SK-N-SH (cell line): ENCODE data around the gene CDH23. TPM values are rescaled to one million over a fixed set of nuclear protein-coding genes. Genes with fewer than 3 reads are reported as not detected.

Experiments used
- CTCF ChIA-PET: fragments of 300-600, 350-600 bp; formaldehyde crosslinking; extraction: SDS; loops from one replicate; lab custom pipeline; 2021; lab: Yijun Ruan, JAX
- POLR2A ChIA-PET: fragments of 350-600 bp; sonication (Branson Sonifier 250); formaldehyde crosslinking; extraction: SDS; loops from one replicate; lab custom pipeline; 2020; ENCODE audit warnings: antibody characterized with exemption, inconsistent platforms; lab: Yijun Ruan, JAX
- DNase-seq: peaks from one replicate; pipeline ENCODE4 v3.0.0; 2012
- H2AFZ ChIP-seq: fragments of 200-600 bp; sonication (generic); 2 replicates; pipeline ENCODE4 v1.8.1; 2016; ENCODE audit warnings: antibody characterized with exemption, mild to moderate bottlenecking, low read depth
- H3F3A ChIP-seq: fragments of 200-600 bp; sonication (generic); replicated peaks from 2 replicates; pipeline ENCODE3; 2016; ENCODE audit warnings: antibody characterized with exemption, mild to moderate bottlenecking; ENCODE audit not compliant: insufficient read depth
- H3K27ac ChIP-seq, 2 experiments: fragments of 200-500 bp in 1 of 2; fragments of 200-600 bp in 1 of 2; sonication (Bioruptor generic) in 1 of 2; sonication (generic), shearing (Covaris generic) in 1 of 2; 2 replicates each; pipeline versions ENCODE4 v1.5.1 to v1.6.1; 2014 to 2016; ENCODE audit warnings: low read depth in 2 of 2, inconsistent platforms in 1 of 2, low read length in 1 of 2, mild to moderate bottlenecking in 1 of 2, mixed read lengths in 1 of 2
- H3K27me3 ChIP-seq: fragments of 200-600 bp; sonication (generic), shearing (Covaris generic); 2 replicates; pipeline ENCODE4 v1.6.1; 2016; ENCODE audit warnings: mixed run types; ENCODE audit not compliant: insufficient read depth
- H3K36me3 ChIP-seq, 2 experiments: fragments of 200-500 bp in 1 of 2; fragments of 200-600 bp in 1 of 2; sonication (Bioruptor generic) in 1 of 2; sonication (generic) in 1 of 2; replicated peaks in 1 of 2; 2 replicates each; pipeline versions ENCODE3 to v1.5.1; 2014 to 2016; ENCODE audit warnings: low read length in 1 of 2, mild to moderate bottlenecking in 1 of 2; ENCODE audit not compliant: insufficient read depth in 2 of 2, control insufficient read depth in 1 of 2
- H3K4me1 ChIP-seq, 2 experiments: fragments of 200-500 bp in 1 of 2; fragments of 200-600 bp in 1 of 2; sonication (Bioruptor generic) in 1 of 2; sonication (generic), shearing (Covaris generic) in 1 of 2; 2 replicates each; pipeline versions ENCODE4 v1.5.1 to v1.6.1; 2014 to 2016; ENCODE audit warnings: low read depth in 1 of 2, low read length in 1 of 2, mixed run types in 1 of 2; ENCODE audit not compliant: insufficient read depth in 2 of 2, control insufficient read depth in 1 of 2
- H3K4me2 ChIP-seq: fragments of 200-600 bp; sonication (generic), shearing (Covaris generic); 2 replicates; pipeline ENCODE4 v1.6.1; 2017; ENCODE audit warnings: mixed run types
- H3K4me3 ChIP-seq, 2 experiments: fragments of 200-500 bp in 1 of 2; fragments of 200-600 bp in 1 of 2; sonication (Bioruptor generic) in 1 of 2; sonication (generic), shearing (Covaris generic) in 1 of 2; 2 replicates each; pipeline versions ENCODE4 v1.5.1 to v1.8.1; 2014 to 2016; ENCODE audit warnings: low read depth in 2 of 2, inconsistent platforms in 1 of 2, low read length in 1 of 2, mild to moderate bottlenecking in 1 of 2, mixed read lengths in 1 of 2, moderate library complexity in 1 of 2
- H3K79me2 ChIP-seq: fragments of 200-600 bp; sonication (generic); 2 replicates; pipeline ENCODE4 v1.8.1; 2017; ENCODE audit warnings: mild to moderate bottlenecking; ENCODE audit not compliant: insufficient read depth
- H3K9ac ChIP-seq: fragments of 200-600 bp; sonication (generic); 2 replicates; pipeline ENCODE4 v1.6.1; 2017; ENCODE audit warnings: mixed run types
- H3K9me2 ChIP-seq: fragments of 200-600 bp; sonication (generic); 2 replicates; pipeline ENCODE4 v1.6.1; 2017; ENCODE audit warnings: mixed run types
- H3K9me3 ChIP-seq: fragments of 200-600 bp; sonication (generic); 2 replicates; pipeline ENCODE4 v1.6.1; 2017; ENCODE audit warnings: mixed run types, mild to moderate bottlenecking, moderate library complexity
- H4K20me1 ChIP-seq: fragments of 200-600 bp; sonication (generic); 2 replicates; pipeline ENCODE4 v1.6.1; 2017; ENCODE audit warnings: mild to moderate bottlenecking, mixed run types; ENCODE audit not compliant: insufficient read depth
- CHD2 ChIP-seq: fragments of 150-350 bp; IDR thresholded peaks from 2 replicates; pipeline ENCODE4 v1.6.1; 2018; ENCODE audit warnings: low read length; ENCODE audit not compliant: partially characterized antibody
- ELF1 ChIP-seq: IDR thresholded peaks from 2 replicates; pipeline ENCODE4 v1.4.0; 2012
- EZH2phosphoT487 ChIP-seq: fragments of 200-600 bp; sonication (generic); IDR thresholded peaks from 2 replicates; pipeline ENCODE4 v1.6.1; 2017; ENCODE audit warnings: low read depth, mixed run types, mild to moderate bottlenecking, antibody characterized with exemption, moderate library complexity, borderline replicate concordance
- FOSL2 ChIP-seq: IDR thresholded peaks from 2 replicates; pipeline ENCODE4 v1.4.0; 2012; ENCODE audit warnings: low read depth, mild to moderate bottlenecking, moderate library complexity, borderline replicate concordance
- FOXJ3 ChIP-seq: sonication (generic); formaldehyde crosslinking; IDR thresholded peaks from 2 replicates; pipeline ENCODE4 v1.5.1; 2020; ENCODE audit warnings: mild to moderate bottlenecking, missing genetic modification reagents
- FOXM1 ChIP-seq: IDR thresholded peaks from 2 replicates; pipeline ENCODE4 v1.4.0; 2012; ENCODE audit warnings: low read depth, mild to moderate bottlenecking
- GATA2 ChIP-seq: sonication (generic); formaldehyde crosslinking; IDR thresholded peaks from 2 replicates; pipeline ENCODE4 v1.5.0; 2020; ENCODE audit warnings: mild to moderate bottlenecking, missing genetic modification reagents
- POLR2AphosphoS5 ChIP-seq: IDR thresholded peaks from 2 replicates; pipeline ENCODE4 v1.6.1; 2012; ENCODE audit warnings: low read depth, low read length
- TCF12 ChIP-seq: IDR thresholded peaks from 2 replicates; pipeline ENCODE4 v1.4.0; 2012
- TEAD4 ChIP-seq: IDR thresholded peaks from 2 replicates; pipeline ENCODE4 v1.4.0; 2012; ENCODE audit warnings: mild to moderate bottlenecking, borderline replicate concordance; ENCODE audit not compliant: insufficient read depth
- WGBS: methylation state at CpG from one replicate; pipeline ENCODE4 v1.1.6; 2017; ENCODE audit warnings: low lambda C conversion rate; 5-methylcytosine and 5-hydroxymethylcytosine counted together
- polyA plus RNA-seq, 3 experiments: library from polyadenylated mRNA; depleted of rRNA; stranded (reverse); fragments of >200 nt; gene quantifications; 2 replicates each; pipeline ENCODE4 v1.2.3, GENCODE V29; 2012
- TF ChIP-seq, protein P1 (sequence below): fragments of 200-600 bp; sonication (generic); IDR thresholded peaks from 2 replicates; pipeline ENCODE4 v1.6.1; 2017; ENCODE audit warnings: antibody characterized with exemption, mild to moderate bottlenecking, moderate library complexity
- TF ChIP-seq, protein P2 (sequence below): IDR thresholded peaks from 2 replicates; pipeline ENCODE4 v1.4.0; 2012; ENCODE audit warnings: low read depth, borderline replicate concordance
- TF ChIP-seq, protein P3 (sequence below): fragments of 150-350 bp; IDR thresholded peaks from 2 replicates; pipeline ENCODE4 v1.6.1; 2016; ENCODE audit warnings: mild to moderate bottlenecking, low read depth, low read length

The CDH23 gene
- polyA plus RNA-seq, 1 of the 3 experiments (the other 2 are of a cell fraction): 0.03 TPM

DNA sequence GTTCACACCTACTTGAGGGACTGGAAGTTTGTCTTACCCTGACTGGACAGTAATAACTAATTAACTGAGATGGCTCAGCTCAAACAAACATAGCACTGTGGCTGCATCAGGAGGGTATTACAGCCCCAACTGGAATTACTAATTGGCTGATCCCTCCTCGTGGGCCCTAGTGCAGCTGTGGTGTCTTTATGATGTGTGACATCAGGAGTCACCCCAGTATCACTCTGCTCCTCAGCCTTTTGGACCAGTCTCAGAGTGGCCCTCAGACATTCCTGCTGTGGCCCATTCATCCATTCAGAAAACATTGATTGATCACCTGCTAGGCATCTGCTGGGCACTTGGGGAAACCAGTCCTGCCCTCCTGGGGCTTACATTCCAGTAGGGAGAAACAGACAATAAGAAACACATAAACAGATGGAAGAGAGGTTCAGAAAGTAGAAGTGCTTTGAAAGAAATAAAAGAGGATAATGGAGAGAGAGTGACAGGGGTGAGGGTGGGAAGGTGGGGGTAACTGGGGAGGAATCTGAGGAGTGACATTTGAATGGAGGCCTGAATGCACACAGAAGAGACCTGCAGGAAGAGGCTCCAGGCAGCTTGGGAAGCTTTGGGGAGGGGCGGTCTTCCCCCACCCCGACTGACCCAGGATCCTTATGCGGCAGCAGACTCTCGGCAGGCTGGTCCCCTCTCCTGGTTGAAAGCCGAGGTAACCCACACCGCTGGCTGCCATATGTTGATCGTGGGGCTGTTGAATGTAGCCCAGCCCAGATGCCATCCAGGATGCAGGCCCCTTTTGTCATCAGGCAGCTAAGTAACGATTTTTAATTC lies 209.7 kb downstream of the CDH23 start:
- CTCF ChIA-PET: interaction anchor here (0.8 to 8.8 kb wide), 9 partner anchors 33 to 287 kb away, joined by 3 to 70 read pairs (median 9); partner anchors contain the start of genes CDH23 and SLC29A3
- no peaks in the 10 kb centered on the region for H3K9me2 ChIP-seq

DNA sequence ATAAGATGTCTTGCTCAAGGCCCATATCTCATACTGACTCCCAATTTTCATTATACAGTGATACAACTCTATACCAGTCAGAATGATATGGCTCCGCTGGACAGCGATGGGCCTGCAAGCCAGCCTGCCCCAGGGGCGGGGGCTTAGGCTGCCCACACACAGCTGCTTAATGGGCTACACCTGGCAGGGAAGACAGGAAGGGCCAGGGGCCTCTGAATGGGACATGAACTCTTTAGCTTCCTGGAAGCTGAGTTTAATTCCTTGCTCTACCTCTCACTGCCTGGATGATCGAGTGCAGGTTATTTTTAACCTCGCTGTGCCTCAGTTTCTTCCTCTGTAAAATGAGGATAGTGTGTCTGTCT lies 210.3 kb downstream of the CDH23 start:
- Histone ChIP-seq H3K4me3 (no peak overlapping the region), H3K27me3 (0 out of 2 replicates have a peak, but pooled peaks cover 3% of the 10 kb centered on the region), H3K27ac (no peak overlapping the region), H4K20me1 (no peaks in the 10 kb centered on the region), H3K9me3 (no peaks in the 10 kb centered on the region), H3K9me2 (no peaks in the 10 kb centered on the region), H3K36me3 (no peaks in the 10 kb centered on the region), H3F3A (peaks cover 5% of the 10 kb centered on the region), H2AFZ (no peak overlapping the region), H3K4me1 (peaks cover 6 to 17% of the 10 kb centered on the region in 2 experiments; a peak in 3 of 4 replicates), H3K9ac (no peak overlapping the region), H3K79me2 (no peaks in the 10 kb centered on the region), H3K4me2 (no peak overlapping the region)
- no peak for TF ChIP-seq FOSL2
- no peak for TF ChIP-seq EZH2phosphoT487
- TF ChIP-seq CHD2: no peak
- TF ChIP-seq TEAD4: no peak
- no peak for TF ChIP-seq FOXJ3 (CRISPR knock-in tag)
- TF ChIP-seq, protein P1, sequence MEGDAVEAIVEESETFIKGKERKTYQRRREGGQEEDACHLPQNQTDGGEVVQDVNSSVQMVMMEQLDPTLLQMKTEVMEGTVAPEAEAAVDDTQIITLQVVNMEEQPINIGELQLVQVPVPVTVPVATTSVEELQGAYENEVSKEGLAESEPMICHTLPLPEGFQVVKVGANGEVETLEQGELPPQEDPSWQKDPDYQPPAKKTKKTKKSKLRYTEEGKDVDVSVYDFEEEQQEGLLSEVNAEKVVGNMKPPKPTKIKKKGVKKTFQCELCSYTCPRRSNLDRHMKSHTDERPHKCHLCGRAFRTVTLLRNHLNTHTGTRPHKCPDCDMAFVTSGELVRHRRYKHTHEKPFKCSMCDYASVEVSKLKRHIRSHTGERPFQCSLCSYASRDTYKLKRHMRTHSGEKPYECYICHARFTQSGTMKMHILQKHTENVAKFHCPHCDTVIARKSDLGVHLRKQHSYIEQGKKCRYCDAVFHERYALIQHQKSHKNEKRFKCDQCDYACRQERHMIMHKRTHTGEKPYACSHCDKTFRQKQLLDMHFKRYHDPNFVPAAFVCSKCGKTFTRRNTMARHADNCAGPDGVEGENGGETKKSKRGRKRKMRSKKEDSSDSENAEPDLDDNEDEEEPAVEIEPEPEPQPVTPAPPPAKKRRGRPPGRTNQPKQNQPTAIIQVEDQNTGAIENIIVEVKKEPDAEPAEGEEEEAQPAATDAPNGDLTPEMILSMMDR: no peak
- no peak for TF ChIP-seq TCF12
- no peak for TF ChIP-seq POLR2AphosphoS5
- TF ChIP-seq ELF1: no peak
- ChIA-PET POLR2A (no interaction called here), CTCF (interaction anchor here (0.8 to 8.8 kb wide), 10 partner anchors 32 to 287 kb away, joined by 3 to 70 read pairs (median 6); partner anchors contain the start of genes CDH23 and SLC29A3)
- DNase-seq: no peak
- WGBS: 59% methylated on average over 5 of the region's 5 CpGs

More for the DNA sequence above, 209.7 kb downstream of the CDH23 start:
- no peaks in the 10 kb centered on the region for H4K20me1 ChIP-seq
- no peak overlapping the region for H3K4me2 ChIP-seq
- DNase-seq: no peak
- no peaks in the 10 kb centered on the region for H3K9me3 ChIP-seq
- H3K4me1 ChIP-seq: peaks cover 6 to 17% of the 10 kb centered on the region in 2 experiments; a peak in 3 of 4 replicates
- no peaks in the 10 kb centered on the region for H3K79me2 ChIP-seq
- POLR2A ChIA-PET: no interaction called here
- TF ChIP-seq FOXM1 (no peak), EZH2phosphoT487 (no peak), GATA2 (CRISPR knock-in tag) (no peak), FOXJ3 (CRISPR knock-in tag) (no peak)
- TF ChIP-seq, protein P2, sequence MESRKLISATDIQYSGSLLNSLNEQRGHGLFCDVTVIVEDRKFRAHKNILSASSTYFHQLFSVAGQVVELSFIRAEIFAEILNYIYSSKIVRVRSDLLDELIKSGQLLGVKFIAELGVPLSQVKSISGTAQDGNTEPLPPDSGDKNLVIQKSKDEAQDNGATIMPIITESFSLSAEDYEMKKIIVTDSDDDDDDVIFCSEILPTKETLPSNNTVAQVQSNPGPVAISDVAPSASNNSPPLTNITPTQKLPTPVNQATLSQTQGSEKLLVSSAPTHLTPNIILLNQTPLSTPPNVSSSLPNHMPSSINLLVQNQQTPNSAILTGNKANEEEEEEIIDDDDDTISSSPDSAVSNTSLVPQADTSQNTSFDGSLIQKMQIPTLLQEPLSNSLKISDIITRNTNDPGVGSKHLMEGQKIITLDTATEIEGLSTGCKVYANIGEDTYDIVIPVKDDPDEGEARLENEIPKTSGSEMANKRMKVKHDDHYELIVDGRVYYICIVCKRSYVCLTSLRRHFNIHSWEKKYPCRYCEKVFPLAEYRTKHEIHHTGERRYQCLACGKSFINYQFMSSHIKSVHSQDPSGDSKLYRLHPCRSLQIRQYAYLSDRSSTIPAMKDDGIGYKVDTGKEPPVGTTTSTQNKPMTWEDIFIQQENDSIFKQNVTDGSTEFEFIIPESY: no peak
- TF ChIP-seq, protein P3, sequence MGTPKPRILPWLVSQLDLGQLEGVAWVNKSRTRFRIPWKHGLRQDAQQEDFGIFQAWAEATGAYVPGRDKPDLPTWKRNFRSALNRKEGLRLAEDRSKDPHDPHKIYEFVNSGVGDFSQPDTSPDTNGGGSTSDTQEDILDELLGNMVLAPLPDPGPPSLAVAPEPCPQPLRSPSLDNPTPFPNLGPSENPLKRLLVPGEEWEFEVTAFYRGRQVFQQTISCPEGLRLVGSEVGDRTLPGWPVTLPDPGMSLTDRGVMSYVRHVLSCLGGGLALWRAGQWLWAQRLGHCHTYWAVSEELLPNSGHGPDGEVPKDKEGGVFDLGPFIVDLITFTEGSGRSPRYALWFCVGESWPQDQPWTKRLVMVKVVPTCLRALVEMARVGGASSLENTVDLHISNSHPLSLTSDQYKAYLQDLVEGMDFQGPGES: no peak
- TF ChIP-seq, all 33 proteins: peak for 0
- H3K4me3 ChIP-seq: no peak overlapping the region
- H3K27me3 ChIP-seq: no peaks in the 10 kb centered on the region
- no peaks in the 10 kb centered on the region for H3K36me3 ChIP-seq
- WGBS: 58% methylated on average over 5 of the region's 9 CpGs
- no peak overlapping the region for H3K27ac ChIP-seq
- peaks cover 5% of the 10 kb centered on the region for H3F3A ChIP-seq
- H2AFZ ChIP-seq: no peak overlapping the region
- no peak overlapping the region for H3K9ac ChIP-seq
